ENCODE measurements around the gene AKAP8.

DNA sequence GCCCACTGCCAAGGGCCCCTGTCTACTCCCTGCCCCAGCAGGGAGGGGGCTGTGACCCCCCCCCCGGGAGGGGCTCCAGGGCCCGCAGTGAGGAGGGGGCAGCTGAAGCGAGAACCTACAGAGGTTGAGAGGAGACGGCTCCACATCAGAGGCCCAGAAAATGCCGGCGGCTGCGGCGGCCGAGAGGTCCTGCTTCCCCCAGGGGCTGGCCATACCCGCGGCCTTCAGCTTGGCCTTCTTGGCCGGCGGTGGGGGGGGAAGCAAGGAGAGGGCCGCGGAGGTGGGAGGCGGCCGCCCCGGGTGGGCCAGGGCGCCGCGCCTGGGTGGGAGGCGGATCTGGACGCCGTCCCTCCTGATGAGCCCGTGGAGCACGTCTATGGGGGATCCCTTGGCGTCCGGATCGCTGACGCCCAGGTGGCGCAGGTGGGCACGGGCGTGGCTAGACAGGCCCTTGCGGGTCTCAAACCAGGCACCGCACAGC lies 48.4 kb upstream of the AKAP8 start:
- no peak for TF ChIP-seq YY1 (IDR thresholded peaks at IDR 0.05; ENCODE audit: insufficient read depth, insufficient read length)
- TF ChIP-seq SUZ12 (IDR thresholded peaks at IDR 0.05; ENCODE audit: extremely low read depth, insufficient read depth, insufficient read length), result no peak

All from NT2/D1 (cell line).